ENCODE data around the gene SCLY. TPM values are rescaled to one million over a fixed set of nuclear protein-coding genes. Genes with fewer than 3 reads are reported as not detected.
A peak's percentile ranks its signal among the peaks of the same experiment; 100 is the strongest.

Gene SCLY
- total RNA-seq, 1 donor from 2014 or later = 21.5 TPM

DNA sequence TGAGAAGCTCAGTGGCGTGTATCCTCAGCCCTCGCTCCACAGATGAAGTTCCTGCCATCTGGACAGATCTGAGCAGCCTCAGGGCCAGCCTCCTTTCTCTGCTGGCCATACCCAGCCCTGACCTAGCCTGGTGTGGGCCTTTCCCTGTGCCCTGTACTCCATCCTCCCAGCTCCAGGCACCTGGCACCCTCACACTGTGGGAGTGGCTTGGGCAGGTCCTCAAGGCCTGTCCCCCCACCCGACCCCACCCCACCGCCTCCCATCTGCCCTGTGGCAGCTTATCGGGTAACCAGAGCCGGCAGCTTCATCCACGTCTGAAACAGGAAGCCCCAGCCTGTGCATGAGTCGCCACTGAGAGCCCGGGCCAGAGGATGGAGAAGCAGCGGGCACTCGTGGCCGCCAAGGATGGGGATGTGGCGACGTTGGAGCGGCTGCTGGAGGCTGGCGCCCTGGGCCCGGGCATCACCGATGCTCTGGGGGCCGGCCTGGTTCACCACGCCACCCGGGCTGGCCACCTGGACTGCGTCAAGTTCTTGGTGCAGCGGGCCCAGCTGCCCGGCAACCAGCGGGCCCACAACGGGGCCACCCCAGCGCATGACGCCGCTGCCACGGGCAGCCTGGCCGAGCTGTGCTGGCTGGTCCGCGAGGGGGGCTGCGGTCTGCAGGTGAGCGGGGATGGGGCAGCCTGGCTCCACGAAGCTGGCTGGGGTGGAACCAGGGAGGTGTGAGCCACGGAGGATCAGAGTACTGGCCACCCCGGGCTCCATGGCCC lies 39.4 kb downstream of the SCLY start, which contains the start of gene ESPNL:
ESPNL (plus strand) TSS at position 292 of the 772 bp plus-strand sequence; CDS start at position 372, 80 bp downstream.
- Mint-ChIP-seq H3K9me3 (no peaks in the 10 kb centered on the region), H3K4me1 (peaks cover 2% of the 10 kb centered on the region), H3K27me3 (ENCODE audit: low read depth) (no peaks in the 10 kb centered on the region), H3K27ac (no peak within 1 kb of the TSS), H3K4me3 (no peak within 1 kb of the TSS), H3K36me3 (peaks cover 1% of the 10 kb centered on the region)
- TF ChIP-seq, protein P1, sequence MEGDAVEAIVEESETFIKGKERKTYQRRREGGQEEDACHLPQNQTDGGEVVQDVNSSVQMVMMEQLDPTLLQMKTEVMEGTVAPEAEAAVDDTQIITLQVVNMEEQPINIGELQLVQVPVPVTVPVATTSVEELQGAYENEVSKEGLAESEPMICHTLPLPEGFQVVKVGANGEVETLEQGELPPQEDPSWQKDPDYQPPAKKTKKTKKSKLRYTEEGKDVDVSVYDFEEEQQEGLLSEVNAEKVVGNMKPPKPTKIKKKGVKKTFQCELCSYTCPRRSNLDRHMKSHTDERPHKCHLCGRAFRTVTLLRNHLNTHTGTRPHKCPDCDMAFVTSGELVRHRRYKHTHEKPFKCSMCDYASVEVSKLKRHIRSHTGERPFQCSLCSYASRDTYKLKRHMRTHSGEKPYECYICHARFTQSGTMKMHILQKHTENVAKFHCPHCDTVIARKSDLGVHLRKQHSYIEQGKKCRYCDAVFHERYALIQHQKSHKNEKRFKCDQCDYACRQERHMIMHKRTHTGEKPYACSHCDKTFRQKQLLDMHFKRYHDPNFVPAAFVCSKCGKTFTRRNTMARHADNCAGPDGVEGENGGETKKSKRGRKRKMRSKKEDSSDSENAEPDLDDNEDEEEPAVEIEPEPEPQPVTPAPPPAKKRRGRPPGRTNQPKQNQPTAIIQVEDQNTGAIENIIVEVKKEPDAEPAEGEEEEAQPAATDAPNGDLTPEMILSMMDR (IDR thresholded peaks at IDR 0.05; ENCODE audit: unreplicated experiment) = no peak
- no peak for DNase-seq (ENCODE audit: low spot score in 2 of 2, unreplicated experiment in 2 of 2)

DNA sequence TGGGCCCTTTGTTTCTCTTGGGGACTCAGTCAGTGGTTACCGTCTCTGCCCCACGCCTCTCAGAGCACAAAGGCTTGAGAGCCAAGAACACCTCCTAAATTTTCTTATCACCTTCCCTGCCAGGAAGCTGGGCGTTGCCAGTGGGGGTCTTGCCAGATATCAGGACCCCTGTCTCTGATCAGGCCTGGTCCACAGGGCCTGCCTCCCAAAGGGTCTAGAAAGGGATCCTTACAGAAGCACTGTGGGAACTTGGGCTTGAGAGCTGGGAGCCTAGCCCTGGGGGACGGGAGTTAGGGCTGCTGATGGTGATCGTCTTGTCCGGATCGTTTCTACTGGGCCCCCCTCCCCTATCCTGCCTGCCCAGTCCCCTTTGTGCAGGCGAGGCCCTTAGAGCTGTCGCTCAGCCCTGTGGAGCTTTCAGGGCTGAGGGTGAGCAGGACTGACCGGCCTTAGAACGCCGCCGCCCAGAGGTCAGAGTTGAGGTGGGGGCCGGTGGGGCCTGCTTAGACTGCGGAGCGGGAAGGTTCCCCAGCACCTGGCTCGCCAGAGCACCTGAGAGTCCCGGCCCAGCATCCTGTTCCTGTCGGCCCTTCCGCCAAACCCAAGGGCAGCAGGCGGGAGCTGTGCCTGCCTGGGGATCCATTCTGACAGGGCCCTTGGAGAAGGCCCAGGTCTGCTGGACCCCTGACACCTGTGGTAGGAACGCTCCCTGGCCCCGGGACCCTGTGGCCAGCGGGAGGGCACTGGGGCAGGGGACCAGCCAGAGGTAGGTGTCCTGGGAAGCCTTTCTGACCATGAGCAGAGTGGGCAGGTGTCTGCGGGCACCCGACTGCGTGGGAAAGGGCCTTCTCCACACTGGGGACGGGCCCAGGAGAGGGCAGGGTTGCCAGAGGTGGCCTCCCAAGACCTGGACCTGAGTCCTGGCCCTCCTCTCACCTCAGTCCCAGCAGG lies 40.3 kb downstream of the SCLY start:
- H3K36me3 Mint-ChIP-seq = peaks cover 1% of the 10 kb centered on the region
- DNase-seq (ENCODE audit: low spot score in 2 of 2, unreplicated experiment in 2 of 2) = no peak
- H3K4me3 Mint-ChIP-seq = no peak overlapping the region
- H3K9me3 Mint-ChIP-seq = no peaks in the 10 kb centered on the region
- TF ChIP-seq, protein P1 (IDR thresholded peaks at IDR 0.05; ENCODE audit: unreplicated experiment) = no peak
- H3K27me3 Mint-ChIP-seq (ENCODE audit: low read depth) = no peaks in the 10 kb centered on the region
- H3K27ac Mint-ChIP-seq = no peak overlapping the region
- peaks cover 2% of the 10 kb centered on the region for H3K4me1 Mint-ChIP-seq

DNA sequence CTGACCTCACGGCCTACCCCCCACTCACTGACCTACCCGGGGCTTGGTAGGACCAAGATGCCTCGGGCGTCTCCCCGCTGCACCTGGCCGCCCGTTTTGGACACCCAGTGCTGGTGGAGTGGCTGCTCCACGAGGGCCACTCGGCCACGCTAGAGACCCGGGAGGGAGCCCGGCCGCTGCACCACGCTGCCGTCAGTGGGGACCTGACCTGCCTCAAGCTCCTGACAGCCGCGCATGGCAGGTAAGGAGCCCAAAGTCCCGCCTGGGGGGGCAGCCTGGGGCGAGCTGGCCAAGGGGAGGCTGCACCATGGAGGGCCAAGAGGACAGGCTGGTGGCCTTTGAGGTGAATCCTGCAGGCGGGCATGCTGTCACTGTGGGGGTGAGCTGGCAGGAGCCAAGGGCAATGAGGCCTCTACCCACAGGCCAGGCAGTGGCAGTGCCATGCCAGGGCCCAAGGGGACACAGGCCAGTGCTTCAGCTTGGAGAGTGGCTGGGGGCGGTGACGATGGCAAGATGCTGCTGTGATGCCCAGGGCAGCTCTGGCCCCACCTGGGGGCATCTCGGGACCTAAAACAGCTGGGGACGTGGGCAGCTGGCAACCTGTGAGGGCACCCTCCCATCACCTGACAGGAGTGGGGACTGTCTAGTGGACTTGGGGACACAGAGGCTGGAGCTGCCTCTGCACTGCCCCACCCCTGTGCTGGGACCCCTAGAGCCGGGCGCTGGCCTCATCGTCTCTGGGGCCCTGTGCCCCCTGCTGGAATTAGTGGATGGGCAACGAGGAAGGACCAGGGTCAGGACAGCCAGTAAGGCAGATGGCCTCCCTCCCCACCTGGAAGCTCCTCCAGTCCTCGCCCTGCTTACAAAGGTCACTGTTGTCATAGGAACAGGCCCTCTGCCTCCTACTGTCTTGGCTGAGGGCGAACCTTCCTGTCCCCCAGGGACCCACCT lies 41.4 kb downstream of the SCLY start:
- no peaks in the 10 kb centered on the region for H3K27me3 Mint-ChIP-seq (ENCODE audit: low read depth)
- peak in 1 of 2 experiments; percentile 35 for DNase-seq (ENCODE audit: low spot score in 2 of 2, unreplicated experiment in 2 of 2)
- H3K27ac Mint-ChIP-seq = no peak overlapping the region
- H3K4me1 Mint-ChIP-seq = no peaks in the 10 kb centered on the region
- H3K4me3 Mint-ChIP-seq = no peak overlapping the region
- H3K36me3 Mint-ChIP-seq = peaks cover 1% of the 10 kb centered on the region
- TF ChIP-seq, protein P1 (IDR thresholded peaks at IDR 0.05; ENCODE audit: unreplicated experiment) = no peak
- H3K9me3 Mint-ChIP-seq = no peaks in the 10 kb centered on the region

DNA sequence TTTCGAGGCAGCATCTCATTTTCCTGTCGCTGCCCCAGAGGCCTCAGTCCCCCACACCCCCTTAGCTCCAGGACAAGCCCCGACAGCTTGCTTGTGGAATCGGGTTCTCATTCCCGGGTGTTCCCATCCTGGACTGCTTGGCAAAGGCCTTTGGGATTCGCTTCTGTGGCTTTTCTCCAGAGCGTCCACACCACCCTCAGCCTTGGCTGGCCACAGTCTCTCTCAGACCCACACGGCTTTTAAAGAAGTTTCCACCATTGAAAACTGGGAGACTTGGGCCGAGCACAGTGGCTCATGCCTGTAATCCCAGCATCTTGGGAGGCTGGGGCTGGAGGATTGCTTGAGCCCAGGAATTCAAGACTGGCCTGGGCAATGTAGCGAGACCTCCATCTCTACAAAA lies 42.1 kb downstream of the SCLY start:
- peak in 1 of 2 experiments; percentile 35 for DNase-seq (ENCODE audit: low spot score in 2 of 2, unreplicated experiment in 2 of 2)
- H3K27me3 Mint-ChIP-seq (ENCODE audit: low read depth) = no peaks in the 10 kb centered on the region
- TF ChIP-seq, protein P1 (IDR thresholded peaks at IDR 0.05; ENCODE audit: unreplicated experiment) = no peak
- no peaks in the 10 kb centered on the region for H3K9me3 Mint-ChIP-seq
- H3K4me1 Mint-ChIP-seq = no peaks in the 10 kb centered on the region
- H3K36me3 Mint-ChIP-seq = peaks cover 1% of the 10 kb centered on the region
- no peak overlapping the region for H3K4me3 Mint-ChIP-seq
- H3K27ac Mint-ChIP-seq = no peak overlapping the region

Data from mesothelial cell of epicardium (in vitro differentiated cells).